ENCODE results near the gene GTPBP6. TPM values are rescaled to one million over a fixed set of nuclear protein-coding genes. Genes with fewer than 3 reads are reported as not detected.

The GTPBP6 gene
- total RNA-seq, 1 donor from 2014 or later, result 49.5 TPM

GRCh38 chrX:344371-344901, 25.8 kb upstream of the GTPBP6 start:
- DNase-seq (ENCODE audit: low read depth), result no peak
- TF ChIP-seq CTCF (IDR thresholded peaks at IDR 0.05; ENCODE audit: insufficient read depth, low read length, poor library complexity, severe bottlenecking), result no peak
- H3K27me3 ChIP-seq (ENCODE audit: control insufficient read depth, insufficient read depth, low read length), result no peaks in the 10 kb centered on the region
- no peaks in the 10 kb centered on the region for H3K36me3 ChIP-seq (ENCODE audit: control insufficient read depth, insufficient read depth, low read length)
- no peak overlapping the region for H3K4me3 ChIP-seq (ENCODE audit: low read depth, low read length)

GRCh38 chrX:341541-342101, 23.0 kb upstream of the GTPBP6 start:
- no peak for TF ChIP-seq CTCF (IDR thresholded peaks at IDR 0.05; ENCODE audit: insufficient read depth, low read length, poor library complexity, severe bottlenecking)
- Histone ChIP-seq H3K36me3 (ENCODE audit: control insufficient read depth, insufficient read depth, low read length) (no peaks in the 10 kb centered on the region), H3K27me3 (ENCODE audit: control insufficient read depth, insufficient read depth, low read length) (no peaks in the 10 kb centered on the region), H3K4me3 (ENCODE audit: low read depth, low read length) (no peak overlapping the region)
- DNase-seq (ENCODE audit: low read depth), result no peak

- no peak for TF ChIP-seq CTCF (IDR thresholded peaks at IDR 0.05; ENCODE audit: insufficient read depth, low read length, poor library complexity, severe bottlenecking)
- Histone ChIP-seq H3K36me3 (ENCODE audit: control insufficient read depth, insufficient read depth, low read length) (no peaks in the 10 kb centered on the region), H3K27me3 (ENCODE audit: control insufficient read depth, insufficient read depth, low read length) (no peaks in the 10 kb centered on the region), H3K4me3 (ENCODE audit: low read depth, low read length) (no peak overlapping the region)
- no peak for DNase-seq (ENCODE audit: low read depth)
Observed at GRCh38 chrX:340641-341423, 22.2 kb upstream of the GTPBP6 start.

- Histone ChIP-seq H3K36me3 (ENCODE audit: control insufficient read depth, insufficient read depth, low read length) (no peaks in the 10 kb centered on the region), H3K4me3 (ENCODE audit: low read depth, low read length) (no peak overlapping the region), H3K27me3 (ENCODE audit: control insufficient read depth, insufficient read depth, low read length) (no peaks in the 10 kb centered on the region)
- DNase-seq (ENCODE audit: low read depth), result no peak
- TF ChIP-seq CTCF (IDR thresholded peaks at IDR 0.05; ENCODE audit: insufficient read depth, low read length, poor library complexity, severe bottlenecking), result no peak
Observed at GRCh38 chrX:340121-340520, 21.5 kb upstream of the GTPBP6 start.

GRCh38 chrX:338836-339400, 20.3 kb upstream of the GTPBP6 start:
- no peak overlapping the region for H3K4me3 ChIP-seq (ENCODE audit: low read depth, low read length)
- H3K36me3 ChIP-seq (ENCODE audit: control insufficient read depth, insufficient read depth, low read length), result no peaks in the 10 kb centered on the region
- H3K27me3 ChIP-seq (ENCODE audit: control insufficient read depth, insufficient read depth, low read length), result no peaks in the 10 kb centered on the region
- DNase-seq (ENCODE audit: low read depth), result no peak
- TF ChIP-seq CTCF (IDR thresholded peaks at IDR 0.05; ENCODE audit: insufficient read depth, low read length, poor library complexity, severe bottlenecking), result no peak
